GM18505 (cell line): ENCODE results near the gene FBXL16.

ENCODE experiments used
- ATAC-seq: cut with Tn5 transposase; IDR thresholded peaks from one replicate; pipeline ENCODE4 v1.9.1; 2021; ENCODE audit not compliant: unreplicated experiment
- POLR2A ChIP-seq: IDR thresholded peaks from 4 replicates; pipeline ENCODE4 v1.6.1; 2011; ENCODE audit warnings: borderline replicate concordance; ENCODE audit not compliant: insufficient read depth, insufficient read length; ENCODE audit errors: extremely low read depth

The FBXL16 gene

GRCh38 chr16:673399-673991 lies 32.1 kb downstream of the FBXL16 start:
- no peak for TF ChIP-seq POLR2A
- no peak for ATAC-seq

- ATAC-seq: no peak
- no peak for TF ChIP-seq POLR2A
Observed at GRCh38 chr16:672851-673250, 32.8 kb downstream of the FBXL16 start.

GRCh38 chr16:672371-672770 lies 33.2 kb downstream of the FBXL16 start:
- no peak for TF ChIP-seq POLR2A
- ATAC-seq: no peak

- ATAC-seq: no peak
Observed at GRCh38 chr16:671353-672131, 34.1 kb downstream of the FBXL16 start.

GRCh38 chr16:670485-671352 lies 34.9 kb downstream of the FBXL16 start:
- ATAC-seq: no peak
- no peak for TF ChIP-seq POLR2A

More at GRCh38 chr16:671353-672131, 34.1 kb downstream of the FBXL16 start:
- TF ChIP-seq POLR2A: no peak

- ATAC-seq: no peak
- TF ChIP-seq POLR2A: no peak
Observed at GRCh38 chr16:669666-670065, 35.9 kb downstream of the FBXL16 start.

- ATAC-seq: peak; percentile 1
- no peak for TF ChIP-seq POLR2A
Observed at GRCh38 chr16:668519-669171, 37.0 kb downstream of the FBXL16 start.

GRCh38 chr16:667780-668518 lies 37.7 kb downstream of the FBXL16 start, which contains the start of gene RHOT2:
Gene RHOT2 (plus strand): TSS chr16:668132. CDS start chr16:668200, 68 bp downstream.
- peak; percentile 73 for ATAC-seq

GRCh38 chr16:667113-667779 lies 38.4 kb downstream of the FBXL16 start:
- no peak for TF ChIP-seq POLR2A
- ATAC-seq: no peak

More at GRCh38 chr16:667780-668518, 37.7 kb downstream of the FBXL16 start, which contains the start of gene RHOT2:
- TF ChIP-seq POLR2A: peak; percentile 92

- no peak for ATAC-seq
- no peak for TF ChIP-seq POLR2A
Observed at GRCh38 chr16:666572-666971, 39.0 kb downstream of the FBXL16 start.

GRCh38 chr16:662597-662996 lies 43.0 kb downstream of the FBXL16 start:
- ATAC-seq: no peak

GRCh38 chr16:662095-662494 lies 43.5 kb downstream of the FBXL16 start:
- TF ChIP-seq POLR2A: no peak
- no peak for ATAC-seq

More at GRCh38 chr16:662597-662996, 43.0 kb downstream of the FBXL16 start:
- no peak for TF ChIP-seq POLR2A
